Activated naive CD8-positive, alpha-beta T cell treated with anti-CD3 and anti-CD28 coated beads, Interleukin-2, amount 50 U/mL, for 24 hours (primary cell): Measurements from ENCODE around the gene DHX36.
A peak's percentile ranks its signal among the peaks of the same experiment; 100 is the strongest.

Experiments
- ATAC-seq: fragments of 150-1000 bp; cut with Tn5 transposase; one replicate; pipeline ENCODE4 v1.10.0; 2021
- DNase-seq: peaks from one replicate; pipeline ENCODE4 v3.0.0; 2021
- H3K27ac Mint-ChIP-seq: one replicate; pipeline ENCODE4 v1.8.0; 2021; ENCODE audit warnings: mild to moderate bottlenecking, mixed read lengths
- H3K27me3 Mint-ChIP-seq: one replicate; pipeline ENCODE4 v1.8.0; 2021; ENCODE audit warnings: mixed read lengths
- H3K36me3 Mint-ChIP-seq: one replicate; pipeline ENCODE4 v1.8.0; 2021; ENCODE audit warnings: low read depth, mixed read lengths
- H3K4me1 Mint-ChIP-seq: one replicate; pipeline ENCODE4 v1.8.0; 2021; ENCODE audit warnings: mixed read lengths
- H3K4me3 Mint-ChIP-seq: one replicate; pipeline ENCODE4 v1.8.0; 2021; ENCODE audit warnings: mild to moderate bottlenecking, moderate library complexity, mixed read lengths
- H3K9me3 Mint-ChIP-seq: one replicate; pipeline ENCODE4 v1.8.0; 2021; ENCODE audit warnings: mixed read lengths

The DHX36 gene

GRCh38 chr3:154323891-154324738 is at the start of gene DHX36:
TSS of gene DHX36 (minus strand) at chr3:154324487. CDS start at chr3:154324416, 71 bp downstream.
- Mint-ChIP-seq H3K4me1 (peaks cover 30% of the 10 kb centered on the region), H3K27me3 (no peaks in the 10 kb centered on the region), H3K9me3 (no peaks in the 10 kb centered on the region), H3K36me3 (peaks cover 16% of the 10 kb centered on the region), H3K27ac (peak within 1 kb of the TSS; percentile 94), H3K4me3 (peak within 1 kb of the TSS; percentile 18)
- DNase-seq (peak; percentile 89), ATAC-seq (peak; percentile 95)

GRCh38 chr3:154367221-154367620 is 42.9 kb upstream of the DHX36 start:
- Mint-ChIP-seq H3K27me3 (no peaks in the 10 kb centered on the region), H3K9me3 (peaks cover 12% of the 10 kb centered on the region), H3K27ac (no peak overlapping the region), H3K4me3 (no peak overlapping the region), H3K4me1 (no peaks in the 10 kb centered on the region), H3K36me3 (no peaks in the 10 kb centered on the region)
- ATAC-seq (no peak), DNase-seq (no peak)

- Mint-ChIP-seq H3K27me3 (peaks cover 2% of the 10 kb centered on the region), H3K9me3 (peaks cover 12% of the 10 kb centered on the region), H3K4me1 (no peaks in the 10 kb centered on the region), H3K27ac (no peak overlapping the region), H3K4me3 (no peak overlapping the region), H3K36me3 (no peaks in the 10 kb centered on the region)
- ATAC-seq (no peak), DNase-seq (no peak)
These were observed 40.6 kb upstream of the DHX36 start for GRCh38 chr3:154364849-154365248.

- Mint-ChIP-seq H3K4me1 (no peaks in the 10 kb centered on the region), H3K4me3 (no peak overlapping the region), H3K27ac (no peak overlapping the region), H3K27me3 (peaks cover 2% of the 10 kb centered on the region), H3K9me3 (peaks cover 13% of the 10 kb centered on the region), H3K36me3 (no peaks in the 10 kb centered on the region)
- no peak for DNase-seq
- ATAC-seq: no peak
These were observed 36.8 kb upstream of the DHX36 start for GRCh38 chr3:154361099-154361498.

- ATAC-seq (no peak), DNase-seq (no peak)
- peaks cover 5% of the 10 kb centered on the region for H3K27me3 Mint-ChIP-seq
- no peak overlapping the region for H3K27ac Mint-ChIP-seq
- H3K4me1 Mint-ChIP-seq: no peaks in the 10 kb centered on the region
- no peak overlapping the region for H3K4me3 Mint-ChIP-seq
- H3K9me3 Mint-ChIP-seq: peaks cover 5% of the 10 kb centered on the region
- no peaks in the 10 kb centered on the region for H3K36me3 Mint-ChIP-seq
These were observed 31.7 kb upstream of the DHX36 start for GRCh38 chr3:154356009-154356408.

GRCh38 chr3:154349223-154349622 is 24.9 kb upstream of the DHX36 start:
- ATAC-seq (no peak), DNase-seq (no peak)
- Mint-ChIP-seq H3K27me3 (peaks cover 13% of the 10 kb centered on the region), H3K27ac (no peak overlapping the region), H3K4me3 (no peak overlapping the region), H3K9me3 (no peaks in the 10 kb centered on the region), H3K4me1 (no peaks in the 10 kb centered on the region), H3K36me3 (no peaks in the 10 kb centered on the region)

- no peak for ATAC-seq
These were observed 21.3 kb upstream of the DHX36 start for GRCh38 chr3:154345422-154346122.

GRCh38 chr3:154338570-154338969 is 14.3 kb upstream of the DHX36 start:
- Mint-ChIP-seq H3K27me3 (peaks cover 14% of the 10 kb centered on the region), H3K4me1 (no peaks in the 10 kb centered on the region)
- ATAC-seq: no peak

More at GRCh38 chr3:154345422-154346122, 21.3 kb upstream of the DHX36 start:
- Mint-ChIP-seq H3K27me3 (peaks cover 13% of the 10 kb centered on the region), H3K36me3 (no peaks in the 10 kb centered on the region), H3K9me3 (no peaks in the 10 kb centered on the region), H3K4me3 (no peak overlapping the region), H3K4me1 (no peaks in the 10 kb centered on the region), H3K27ac (no peak overlapping the region)
- no peak for DNase-seq

GRCh38 chr3:154338008-154338407 is 13.7 kb upstream of the DHX36 start:
- no peaks in the 10 kb centered on the region for H3K9me3 Mint-ChIP-seq
- H3K27ac Mint-ChIP-seq: no peak overlapping the region
- ATAC-seq: no peak
- H3K27me3 Mint-ChIP-seq: peaks cover 12% of the 10 kb centered on the region
- DNase-seq: no peak
- no peak overlapping the region for H3K4me3 Mint-ChIP-seq
- H3K36me3 Mint-ChIP-seq: no peaks in the 10 kb centered on the region
- H3K4me1 Mint-ChIP-seq: no peaks in the 10 kb centered on the region

More at GRCh38 chr3:154338570-154338969, 14.3 kb upstream of the DHX36 start:
- Mint-ChIP-seq H3K9me3 (no peaks in the 10 kb centered on the region), H3K27ac (no peak overlapping the region), H3K36me3 (no peaks in the 10 kb centered on the region), H3K4me3 (no peak overlapping the region)
- no peak for DNase-seq

GRCh38 chr3:154334973-154335420 is 10.7 kb upstream of the DHX36 start:
- DNase-seq (no peak), ATAC-seq (no peak)
- Mint-ChIP-seq H3K27me3 (peaks cover 4% of the 10 kb centered on the region), H3K4me3 (no peak overlapping the region), H3K9me3 (no peaks in the 10 kb centered on the region), H3K27ac (no peak overlapping the region), H3K36me3 (no peaks in the 10 kb centered on the region), H3K4me1 (no peaks in the 10 kb centered on the region)

GRCh38 chr3:154327871-154328270 is 3.6 kb upstream of the DHX36 start:
- Mint-ChIP-seq H3K4me3 (no peak overlapping the region), H3K4me1 (peaks cover 16% of the 10 kb centered on the region), H3K27ac (no peak overlapping the region), H3K36me3 (peaks cover 3% of the 10 kb centered on the region), H3K9me3 (no peaks in the 10 kb centered on the region), H3K27me3 (no peaks in the 10 kb centered on the region)
- no peak for DNase-seq
- no peak for ATAC-seq

- Mint-ChIP-seq H3K27me3 (no peaks in the 10 kb centered on the region), H3K4me1 (peaks cover 30% of the 10 kb centered on the region), H3K4me3 (peak overlapping the region; percentile 18), H3K9me3 (no peaks in the 10 kb centered on the region), H3K27ac (peak overlapping the region; percentile 94), H3K36me3 (peaks cover 16% of the 10 kb centered on the region)
- DNase-seq (no peak), ATAC-seq (no peak)
These were observed 632 bp upstream of the DHX36 start for GRCh38 chr3:154324919-154325318.

- Mint-ChIP-seq H3K36me3 (peaks cover 49% of the 10 kb centered on the region), H3K27ac (peak overlapping the region; percentile 64), H3K4me1 (peaks cover 7% of the 10 kb centered on the region), H3K4me3 (peak overlapping the region; percentile 1), H3K27me3 (no peaks in the 10 kb centered on the region), H3K9me3 (no peaks in the 10 kb centered on the region)
- DNase-seq: no peak
- ATAC-seq: peak; percentile 71
These were observed 7.1 kb downstream of the DHX36 start for GRCh38 chr3:154316974-154317767.

- Mint-ChIP-seq H3K9me3 (no peaks in the 10 kb centered on the region), H3K4me3 (no peak overlapping the region), H3K27ac (no peak overlapping the region), H3K36me3 (peaks cover 52% of the 10 kb centered on the region), H3K4me1 (peaks cover 5% of the 10 kb centered on the region), H3K27me3 (no peaks in the 10 kb centered on the region)
- no peak for ATAC-seq
- no peak for DNase-seq
These were observed 10.1 kb downstream of the DHX36 start for GRCh38 chr3:154314152-154314551.
